Measurements from ENCODE around the gene NHERF1. TPM values are rescaled to one million over a fixed set of nuclear protein-coding genes. Genes with fewer than 3 reads are reported as not detected.

NHERF1 gene
- total and polyA plus RNA-seq, 2 of the 4 experiments (the other 2 are of a cell fraction), result 3.8 to 11.8 TPM

DNA sequence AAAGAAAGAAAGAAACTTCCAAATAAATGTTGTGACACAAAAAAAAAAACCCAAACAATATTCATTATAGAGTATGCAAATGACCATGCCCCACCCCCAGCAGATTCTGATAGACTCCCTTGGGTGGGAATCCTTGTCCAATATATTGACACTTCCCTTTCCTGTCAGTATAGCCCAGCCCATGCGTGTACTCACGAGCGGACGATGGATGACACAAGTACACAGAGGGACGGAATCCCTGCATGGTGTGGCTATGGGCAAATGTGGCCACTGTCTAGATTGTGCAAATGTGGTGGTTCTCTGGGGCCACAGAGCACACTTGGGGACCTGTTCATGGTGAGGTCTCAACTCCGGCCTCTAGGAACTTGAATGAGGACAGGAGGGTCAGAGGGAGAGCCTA, 8.3 kb upstream of the NHERF1 start:
- Histone ChIP-seq H2AK9ac (replicated peaks; ENCODE audit: low read depth, low read length, poor library complexity) (no peak overlapping the region), H3K18ac (ENCODE audit: low read depth, low read length) (no peak overlapping the region), H3K4ac (ENCODE audit: low read depth, low read length) (no peak overlapping the region), H3K9me1 (ENCODE audit: insufficient read depth, low read length) (0 out of 2 replicates have a peak, but pooled peaks cover 3% of the 10 kb centered on the region), H3K4me3 (ENCODE audit: insufficient read depth, low read depth, low read length) (no peak overlapping the region), H3K9me3 (ENCODE audit: control insufficient read depth, insufficient read depth, low read length) (no peaks in the 10 kb centered on the region), H2BK20ac (ENCODE audit: low read depth, low read length) (no peak overlapping the region), H4K5ac (ENCODE audit: low read depth, low read length) (no peak overlapping the region), H3K4me1 (ENCODE audit: control insufficient read depth, insufficient read depth, low read length) (peaks cover 7% of the 10 kb centered on the region; the same call in 1 of the 2 replicates), H4K8ac (ENCODE audit: low read depth in 2 of 2, low read length in 2 of 2) (no peak overlapping the region), H2AK5ac (ENCODE audit: low read depth, low read length) (no peak overlapping the region), H3K23ac (ENCODE audit: low read depth, low read length) (no peak overlapping the region), H4K20me1 (ENCODE audit: insufficient read depth, low read length) (no peaks in the 10 kb centered on the region), H3K27me3 (ENCODE audit: control insufficient read depth, insufficient read depth, low read length) (peaks cover 42% of the 10 kb centered on the region), H3K79me1 (ENCODE audit: low read depth in 1 of 2, low read length in 2 of 2) (no peaks in the 10 kb centered on the region), H3K9ac (ENCODE audit: low read depth, low read length) (no peak overlapping the region), H3K4me2 (ENCODE audit: low read depth, low read length) (no peak overlapping the region), H3K36me3 (ENCODE audit: control insufficient read depth, insufficient read depth, low read length) (no peaks in the 10 kb centered on the region), H2BK15ac (ENCODE audit: low read depth, low read length) (no peak overlapping the region), H2BK120ac (ENCODE audit: low read depth, low read length) (no peak overlapping the region), H4K91ac (ENCODE audit: insufficient read depth, low read depth, low read length) (no peak overlapping the region), H3K14ac (replicated peaks; ENCODE audit: low read depth, low read length) (no peak overlapping the region), H2BK5ac (ENCODE audit: low read depth, low read length, poor library complexity, severe bottlenecking) (no peak overlapping the region), H2AFZ (replicated peaks; ENCODE audit: low read length, poor library complexity) (no peak overlapping the region), H3K56ac (ENCODE audit: extremely low read depth, insufficient read depth, low read length) (no peak overlapping the region), H3K27ac (ENCODE audit: insufficient read depth, low read length) (no peak overlapping the region)
- BruUV-seq (replicated peaks), result no TSS peak
- no peak for ATAC-seq (ENCODE audit: low read depth)
- TF ChIP-seq, protein P1, sequence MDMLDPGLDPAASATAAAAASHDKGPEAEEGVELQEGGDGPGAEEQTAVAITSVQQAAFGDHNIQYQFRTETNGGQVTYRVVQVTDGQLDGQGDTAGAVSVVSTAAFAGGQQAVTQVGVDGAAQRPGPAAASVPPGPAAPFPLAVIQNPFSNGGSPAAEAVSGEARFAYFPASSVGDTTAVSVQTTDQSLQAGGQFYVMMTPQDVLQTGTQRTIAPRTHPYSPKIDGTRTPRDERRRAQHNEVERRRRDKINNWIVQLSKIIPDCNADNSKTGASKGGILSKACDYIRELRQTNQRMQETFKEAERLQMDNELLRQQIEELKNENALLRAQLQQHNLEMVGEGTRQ (IDR thresholded peaks at IDR 0.05; ENCODE audit: low read depth, low read length), result no peak
- TF ChIP-seq RCOR1 (IDR thresholded peaks at IDR 0.05; ENCODE audit: insufficient replicate concordance, low read length) (no peak), MAZ (IDR thresholded peaks at IDR 0.05; ENCODE audit: borderline replicate concordance, low read depth, low read length) (no peak)
- TF ChIP-seq, protein P2, sequence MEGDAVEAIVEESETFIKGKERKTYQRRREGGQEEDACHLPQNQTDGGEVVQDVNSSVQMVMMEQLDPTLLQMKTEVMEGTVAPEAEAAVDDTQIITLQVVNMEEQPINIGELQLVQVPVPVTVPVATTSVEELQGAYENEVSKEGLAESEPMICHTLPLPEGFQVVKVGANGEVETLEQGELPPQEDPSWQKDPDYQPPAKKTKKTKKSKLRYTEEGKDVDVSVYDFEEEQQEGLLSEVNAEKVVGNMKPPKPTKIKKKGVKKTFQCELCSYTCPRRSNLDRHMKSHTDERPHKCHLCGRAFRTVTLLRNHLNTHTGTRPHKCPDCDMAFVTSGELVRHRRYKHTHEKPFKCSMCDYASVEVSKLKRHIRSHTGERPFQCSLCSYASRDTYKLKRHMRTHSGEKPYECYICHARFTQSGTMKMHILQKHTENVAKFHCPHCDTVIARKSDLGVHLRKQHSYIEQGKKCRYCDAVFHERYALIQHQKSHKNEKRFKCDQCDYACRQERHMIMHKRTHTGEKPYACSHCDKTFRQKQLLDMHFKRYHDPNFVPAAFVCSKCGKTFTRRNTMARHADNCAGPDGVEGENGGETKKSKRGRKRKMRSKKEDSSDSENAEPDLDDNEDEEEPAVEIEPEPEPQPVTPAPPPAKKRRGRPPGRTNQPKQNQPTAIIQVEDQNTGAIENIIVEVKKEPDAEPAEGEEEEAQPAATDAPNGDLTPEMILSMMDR (conservative IDR thresholded peaks at IDR 0.05; ENCODE audit: low read depth, low read length), result no peak
- CTCF ChIA-PET, result no interaction called here
- WGBS, 2 experiments (ENCODE audit: extremely low coverage in 2 of 2, insufficient read length in 1 of 2), result 87% methylated on average over 3 of the region's 6 CpGs; no CpG with 5 or more reads in 1 of the 2 experiments
- dilution Hi-C loops (cut with HindIII; ENCODE audit: low sequenced_read_pairs, unreplicated experiment), result no loop called here
- POLR2A ChIA-PET (ENCODE audit: unreplicated experiment), result no interaction called here
- intact Hi-C loops (cut with micrococcal nuclease), result no loop called here
- in situ Hi-C loops (cut with MboI; ENCODE audit: low sequenced_read_pairs), result loop anchor here (5.0 to 10.0 kb wide), 2 partner anchors 127 to 215 kb away; no protein-coding TSS in a partner anchor
- DNase-seq, result no peak
